ENCODE data around the gene PSMB5. TPM values are rescaled to one million over a fixed set of nuclear protein-coding genes. Genes with fewer than 3 reads are reported as not detected.

Gene PSMB5
- total RNA-seq, 3 donors from 2014 or later (not counting 1 experiment from before 2014, with no cell fraction given) = 15.7 to 19.1 (median 16.4) TPM

- Mint-ChIP-seq H3K27ac (no peak overlapping the region), H3K9me3 (no peaks in the 10 kb centered on the region), H3K27me3 (ENCODE audit: low read depth in 2 of 2) (peaks cover 0 to 17% of the 10 kb centered on the region in 2 donors), H3K36me3 (no peaks in the 10 kb centered on the region), H3K4me3 (no peak overlapping the region), H3K4me1 (peaks cover 4 to 6% of the 10 kb centered on the region in 2 donors)
- H3K36me3 ChIP-seq (ENCODE audit: control insufficient read depth, insufficient read depth, low read length) = no peaks in the 10 kb centered on the region
- TF ChIP-seq CTCF (IDR thresholded peaks at IDR 0.05) = no peak
- no peak overlapping the region for H3K27ac ChIP-seq (ENCODE audit: low read length)
- no peak for ATAC-seq
- intact Hi-C loops (cut with micrococcal nuclease) = no loop called here
- H3K27me3 ChIP-seq (ENCODE audit: control insufficient read depth, insufficient read depth, low read length) = peaks cover 16% of the 10 kb centered on the region
- no peak for DNase-seq
- no peaks in the 10 kb centered on the region for H3K9me3 ChIP-seq (ENCODE audit: control insufficient read depth, insufficient read depth, low read length)
- no peak overlapping the region for H3K4me3 ChIP-seq (ENCODE audit: low read length)
- H3K4me1 ChIP-seq (ENCODE audit: control insufficient read depth, insufficient read depth, low read length) = peaks cover 26% of the 10 kb centered on the region
- 91% methylated on average over 8 of the region's 8 CpGs for WGBS (ENCODE audit: insufficient coverage)
Observed at GRCh38 chr14:22977684-22978486, 56.8 kb downstream of the PSMB5 start.

GRCh38 chr14:22977434-22977683, 57.3 kb downstream of the PSMB5 start:
- Mint-ChIP-seq H3K9me3 (no peaks in the 10 kb centered on the region), H3K27me3 (ENCODE audit: low read depth in 2 of 2) (peaks cover 0 to 17% of the 10 kb centered on the region in 2 donors), H3K4me3 (no peak overlapping the region), H3K36me3 (no peaks in the 10 kb centered on the region), H3K27ac (no peak overlapping the region), H3K4me1 (peaks cover 4 to 6% of the 10 kb centered on the region in 2 donors)
- Histone ChIP-seq H3K27ac (ENCODE audit: low read length) (no peak overlapping the region), H3K9me3 (ENCODE audit: control insufficient read depth, insufficient read depth, low read length) (no peaks in the 10 kb centered on the region), H3K4me3 (ENCODE audit: low read length) (no peak overlapping the region), H3K36me3 (ENCODE audit: control insufficient read depth, insufficient read depth, low read length) (no peaks in the 10 kb centered on the region), H3K4me1 (ENCODE audit: control insufficient read depth, insufficient read depth, low read length) (peaks cover 20% of the 10 kb centered on the region), H3K27me3 (ENCODE audit: control insufficient read depth, insufficient read depth, low read length) (peaks cover 16% of the 10 kb centered on the region)
- DNase-seq (no peak), ATAC-seq (no peak)
- intact Hi-C loops (cut with micrococcal nuclease) = no loop called here
- no peak for TF ChIP-seq CTCF (IDR thresholded peaks at IDR 0.05)

- H3K9me3 ChIP-seq (ENCODE audit: control insufficient read depth, insufficient read depth, low read length) = no peaks in the 10 kb centered on the region
- H3K27ac ChIP-seq (ENCODE audit: low read length) = no peak overlapping the region
- no peak for TF ChIP-seq CTCF (IDR thresholded peaks at IDR 0.05)
- intact Hi-C loops (cut with micrococcal nuclease) = no loop called here
- DNase-seq (no peak), ATAC-seq (no peak)
- peaks cover 15% of the 10 kb centered on the region for H3K4me1 ChIP-seq (ENCODE audit: control insufficient read depth, insufficient read depth, low read length)
- peaks cover 0 to 17% of the 10 kb centered on the region in 2 donors for H3K27me3 Mint-ChIP-seq (ENCODE audit: low read depth in 2 of 2)
- no peaks in the 10 kb centered on the region for H3K9me3 Mint-ChIP-seq
- peaks cover 10% of the 10 kb centered on the region for H3K27me3 ChIP-seq (ENCODE audit: control insufficient read depth, insufficient read depth, low read length)
- H3K4me1 Mint-ChIP-seq = peaks cover 4 to 6% of the 10 kb centered on the region in 2 donors
- H3K36me3 ChIP-seq (ENCODE audit: control insufficient read depth, insufficient read depth, low read length) = no peaks in the 10 kb centered on the region
- no peak overlapping the region for H3K27ac Mint-ChIP-seq
- no peak overlapping the region for H3K4me3 ChIP-seq (ENCODE audit: low read length)
- WGBS (ENCODE audit: insufficient coverage) = 86% methylated on average over 4 of the region's 6 CpGs
- no peak overlapping the region for H3K4me3 Mint-ChIP-seq
- no peaks in the 10 kb centered on the region for H3K36me3 Mint-ChIP-seq
Observed at GRCh38 chr14:22976620-22977433, 57.9 kb downstream of the PSMB5 start.

Other genes starting within 250 kb of the PSMB5 start
- gene SLC7A7, start 219.5 kb downstream of the PSMB5 start, total RNA-seq = 10 to 100 TPM in 1 of 3 donors, 1 to 10 TPM in 2; 4.3 to 16.8 (median 9.6) TPM
- gene MRPL52, start 205.0 kb downstream of the PSMB5 start, total RNA-seq = 10 to 100 TPM; 40.5 to 42.0 (median 41.6) TPM
- 1 to 10 TPM; 1.2 to 1.7 (median 1.4) TPM for gene MMP14, start 198.3 kb downstream of the PSMB5 start, total RNA-seq
- gene LRP10, start 163.2 kb downstream of the PSMB5 start, total RNA-seq = 100 to 1,000 TPM in 2 of 3 donors, 10 to 100 TPM in 1; 97.8 to 118 (median 102) TPM
- gene REM2, start 151.7 kb downstream of the PSMB5 start, total RNA-seq = 1 to 10 TPM; 4.0 to 8.1 (median 7.9) TPM
- 100 to 1,000 TPM in 2 of 3 donors, 10 to 100 TPM in 1; 86.4 to 120 (median 108) TPM for gene RBM23, start 115.8 kb downstream of the PSMB5 start, total RNA-seq
- gene PRMT5, start 105.5 kb downstream of the PSMB5 start, total RNA-seq = 10 to 100 TPM; 16.3 to 22.4 (median 18.5) TPM
- gene HAUS4, start 77.8 kb downstream of the PSMB5 start, total RNA-seq = 10 to 100 TPM; 17.0 to 21.2 (median 20.2) TPM
- under 1 TPM; 0.45 to 0.61 (median 0.56) TPM for gene AJUBA, start 52.3 kb downstream of the PSMB5 start, total RNA-seq
- gene C14orf93, start 24.8 kb downstream of the PSMB5 start, total RNA-seq = 10 to 100 TPM; 12.1 to 15.1 (median 13.6) TPM
- gene PSMB11, start 7.3 kb upstream of the PSMB5 start, total RNA-seq = not detected
- gene CDH24, start 22.6 kb upstream of the PSMB5 start, total RNA-seq = 1 to 10 TPM; 1.9 to 4.9 (median 2.8) TPM
- 100 to 1,000 TPM; 321 to 395 (median 347) TPM for gene ACIN1, start 60.2 kb upstream of the PSMB5 start, total RNA-seq
- gene C14orf119, start 60.6 kb upstream of the PSMB5 start, total RNA-seq = 10 to 100 TPM; 10.6 to 19.0 (median 14.7) TPM
- gene CIROP, start 70.1 kb upstream of the PSMB5 start, total RNA-seq = not detected
- gene CEBPE, start 84.4 kb upstream of the PSMB5 start, total RNA-seq = not detected
- gene SLC7A8, start 148.8 kb upstream of the PSMB5 start, total RNA-seq = 1 to 10 TPM in 2 of 3 donors, under 1 TPM in 1; 0.42 to 1.2 (median 1.0) TPM
- gene RNF212B, start 203.0 kb upstream of the PSMB5 start, total RNA-seq = not detected